GM21786 (cell line): ENCODE data around the gene KLHDC7B.

Experiments
- ATAC-seq: cut with Tn5 transposase; IDR thresholded peaks from one replicate; pipeline ENCODE4 v1.9.1; 2021; ENCODE audit not compliant: unreplicated experiment

The KLHDC7B gene

GRCh38 chr22:50585238-50585637 lies 39.5 kb downstream of the KLHDC7B start:
- no peak for ATAC-seq

GRCh38 chr22:50585781-50586180 lies 40.1 kb downstream of the KLHDC7B start:
- ATAC-seq = no peak

GRCh38 chr22:50586416-50586815 lies 40.7 kb downstream of the KLHDC7B start:
- ATAC-seq = no peak

- no peak for ATAC-seq
Observed at GRCh38 chr22:50587407-50587806, 41.7 kb downstream of the KLHDC7B start.

- ATAC-seq = no peak
Observed at GRCh38 chr22:50595189-50595588, 49.5 kb downstream of the KLHDC7B start.

- no peak for ATAC-seq
Observed at GRCh38 chr22:50597097-50597496, 51.4 kb downstream of the KLHDC7B start.

GRCh38 chr22:50599816-50600455 lies 54.2 kb downstream of the KLHDC7B start:
- ATAC-seq = no peak

- no peak for ATAC-seq
Observed at GRCh38 chr22:50600538-50600937, 54.8 kb downstream of the KLHDC7B start, which contains the start of gene MAPK8IP2. MAPK8IP2 (plus strand) TSS chr22:50600793; CDS start chr22:50600819, 26 bp downstream.
